Neural progenitor cell (in vitro differentiated cells): ENCODE data around the gene TADA3.

ENCODE experiments used
- EZH2 ChIP-seq: fragments of 200-600 bp; sonication (generic); IDR thresholded peaks from 2 replicates; pipeline ENCODE4 v1.6.1; 2017; ENCODE audit warnings: antibody characterized with exemption, mild to moderate bottlenecking, moderate library complexity
- TF ChIP-seq, protein P1 (sequence below): fragments of 200-600 bp; sonication (generic); IDR thresholded peaks from 2 replicates; pipeline ENCODE4 v1.5.1; 2017; ENCODE audit warnings: antibody characterized with exemption, mild to moderate bottlenecking

DNA sequence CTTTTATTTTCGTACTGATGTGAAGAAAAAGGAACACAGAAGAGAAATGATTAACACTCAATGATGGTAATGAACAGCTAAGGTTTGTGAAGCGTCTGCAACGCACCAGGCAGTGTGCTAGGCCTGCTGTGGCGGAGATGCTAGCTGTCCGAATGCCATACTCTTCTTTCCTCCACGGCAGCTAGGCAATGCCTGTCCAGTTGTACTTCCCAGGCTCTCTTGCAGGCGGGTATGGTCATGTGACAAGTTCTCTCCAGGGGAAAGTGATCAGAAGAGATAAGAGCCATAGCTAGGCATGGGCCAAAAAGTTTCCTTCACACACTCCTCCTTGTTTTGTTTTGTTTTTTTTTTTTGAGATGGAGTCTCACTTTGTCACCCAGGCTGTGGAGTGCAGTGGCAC, 6.7 kb downstream of the TADA3 start:
- TF ChIP-seq, protein P1, sequence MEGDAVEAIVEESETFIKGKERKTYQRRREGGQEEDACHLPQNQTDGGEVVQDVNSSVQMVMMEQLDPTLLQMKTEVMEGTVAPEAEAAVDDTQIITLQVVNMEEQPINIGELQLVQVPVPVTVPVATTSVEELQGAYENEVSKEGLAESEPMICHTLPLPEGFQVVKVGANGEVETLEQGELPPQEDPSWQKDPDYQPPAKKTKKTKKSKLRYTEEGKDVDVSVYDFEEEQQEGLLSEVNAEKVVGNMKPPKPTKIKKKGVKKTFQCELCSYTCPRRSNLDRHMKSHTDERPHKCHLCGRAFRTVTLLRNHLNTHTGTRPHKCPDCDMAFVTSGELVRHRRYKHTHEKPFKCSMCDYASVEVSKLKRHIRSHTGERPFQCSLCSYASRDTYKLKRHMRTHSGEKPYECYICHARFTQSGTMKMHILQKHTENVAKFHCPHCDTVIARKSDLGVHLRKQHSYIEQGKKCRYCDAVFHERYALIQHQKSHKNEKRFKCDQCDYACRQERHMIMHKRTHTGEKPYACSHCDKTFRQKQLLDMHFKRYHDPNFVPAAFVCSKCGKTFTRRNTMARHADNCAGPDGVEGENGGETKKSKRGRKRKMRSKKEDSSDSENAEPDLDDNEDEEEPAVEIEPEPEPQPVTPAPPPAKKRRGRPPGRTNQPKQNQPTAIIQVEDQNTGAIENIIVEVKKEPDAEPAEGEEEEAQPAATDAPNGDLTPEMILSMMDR: no peak
- TF ChIP-seq EZH2: no peak
